ENCODE data around the gene FGF6. TPM values are rescaled to one million over a fixed set of nuclear protein-coding genes. Genes with fewer than 3 reads are reported as not detected.
"Not testable (repeated sequence)": the region's sequence is repeated elsewhere in the genome, so short reads cannot be mapped to it uniquely, and the experiment has no call there.

Gene FGF6
- total RNA-seq, 1 donor from 2014 or later: not detected

GRCh38 chr12:4416276-4416675 lies 29.3 kb downstream of the FGF6 start:
- Mint-ChIP-seq H3K27me3 (ENCODE audit: unreplicated experiment) (no peaks in the 10 kb centered on the region), H3K36me3 (ENCODE audit: unreplicated experiment) (no peaks in the 10 kb centered on the region), H3K9me3 (ENCODE audit: unreplicated experiment) (no peaks in the 10 kb centered on the region), H3K4me1 (ENCODE audit: low read depth, unreplicated experiment) (peaks cover 4% of the 10 kb centered on the region), H3K27ac (ENCODE audit: unreplicated experiment) (no peak overlapping the region), H3K4me3 (ENCODE audit: unreplicated experiment) (no peak overlapping the region)
- no peak for TF ChIP-seq CTCF (IDR thresholded peaks at IDR 0.05; ENCODE audit: partially characterized antibody, unreplicated experiment)
- DNase-seq: no peak

DNA sequence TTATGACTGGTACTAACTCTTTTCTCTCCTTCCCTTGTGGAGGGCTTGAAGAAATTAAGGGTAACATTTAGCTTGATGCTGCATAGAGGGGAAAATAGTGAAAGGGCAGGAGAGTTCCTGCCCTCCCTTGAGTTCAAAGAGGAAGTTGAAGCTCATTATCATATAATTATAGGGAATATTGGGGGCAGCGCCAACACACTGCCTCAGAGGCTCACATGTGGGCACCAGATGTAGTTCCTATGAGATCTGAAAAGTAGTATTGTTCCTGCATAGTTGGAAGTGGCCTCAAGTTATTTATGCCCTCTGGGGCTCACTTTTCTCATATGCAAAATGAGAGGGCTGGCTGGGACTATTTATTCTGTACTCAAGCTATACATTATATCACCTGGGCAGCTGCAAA lies 33.1 kb downstream of the FGF6 start:
- DNase-seq: no peak
- no peaks in the 10 kb centered on the region for H3K4me1 Mint-ChIP-seq (ENCODE audit: low read depth, unreplicated experiment)
- H3K9me3 Mint-ChIP-seq (ENCODE audit: unreplicated experiment): no peaks in the 10 kb centered on the region
- TF ChIP-seq CTCF (IDR thresholded peaks at IDR 0.05; ENCODE audit: partially characterized antibody, unreplicated experiment): no peak
- no peak overlapping the region for H3K4me3 Mint-ChIP-seq (ENCODE audit: unreplicated experiment)
- no peaks in the 10 kb centered on the region for H3K36me3 Mint-ChIP-seq (ENCODE audit: unreplicated experiment)
- H3K27ac Mint-ChIP-seq (ENCODE audit: unreplicated experiment): no peak overlapping the region
- no peaks in the 10 kb centered on the region for H3K27me3 Mint-ChIP-seq (ENCODE audit: unreplicated experiment)

GRCh38 chr12:4412056-4412455 lies 33.6 kb downstream of the FGF6 start:
- H3K27ac Mint-ChIP-seq (ENCODE audit: unreplicated experiment): no peak overlapping the region
- no peaks in the 10 kb centered on the region for H3K4me1 Mint-ChIP-seq (ENCODE audit: low read depth, unreplicated experiment)
- TF ChIP-seq CTCF (IDR thresholded peaks at IDR 0.05; ENCODE audit: partially characterized antibody, unreplicated experiment): no peak
- no peak for DNase-seq
- no peaks in the 10 kb centered on the region for H3K9me3 Mint-ChIP-seq (ENCODE audit: unreplicated experiment)
- H3K36me3 Mint-ChIP-seq (ENCODE audit: unreplicated experiment): no peaks in the 10 kb centered on the region
- H3K27me3 Mint-ChIP-seq (ENCODE audit: unreplicated experiment): no peaks in the 10 kb centered on the region
- no peak overlapping the region for H3K4me3 Mint-ChIP-seq (ENCODE audit: unreplicated experiment)

- H3K36me3 Mint-ChIP-seq (ENCODE audit: unreplicated experiment): peaks cover 11% of the 10 kb centered on the region
- H3K4me1 Mint-ChIP-seq (ENCODE audit: low read depth, unreplicated experiment): no peaks in the 10 kb centered on the region
- no peak for DNase-seq
- H3K27me3 Mint-ChIP-seq (ENCODE audit: unreplicated experiment): peaks cover 4% of the 10 kb centered on the region
- TF ChIP-seq CTCF (IDR thresholded peaks at IDR 0.05; ENCODE audit: partially characterized antibody, unreplicated experiment): no peak
- peaks cover 3% of the 10 kb centered on the region for H3K9me3 Mint-ChIP-seq (ENCODE audit: unreplicated experiment)
- H3K27ac Mint-ChIP-seq (ENCODE audit: unreplicated experiment): no peak overlapping the region
- no peak overlapping the region for H3K4me3 Mint-ChIP-seq (ENCODE audit: unreplicated experiment)
Measured at GRCh38 chr12:4407136-4407535, 38.5 kb downstream of the FGF6 start.

DNA sequence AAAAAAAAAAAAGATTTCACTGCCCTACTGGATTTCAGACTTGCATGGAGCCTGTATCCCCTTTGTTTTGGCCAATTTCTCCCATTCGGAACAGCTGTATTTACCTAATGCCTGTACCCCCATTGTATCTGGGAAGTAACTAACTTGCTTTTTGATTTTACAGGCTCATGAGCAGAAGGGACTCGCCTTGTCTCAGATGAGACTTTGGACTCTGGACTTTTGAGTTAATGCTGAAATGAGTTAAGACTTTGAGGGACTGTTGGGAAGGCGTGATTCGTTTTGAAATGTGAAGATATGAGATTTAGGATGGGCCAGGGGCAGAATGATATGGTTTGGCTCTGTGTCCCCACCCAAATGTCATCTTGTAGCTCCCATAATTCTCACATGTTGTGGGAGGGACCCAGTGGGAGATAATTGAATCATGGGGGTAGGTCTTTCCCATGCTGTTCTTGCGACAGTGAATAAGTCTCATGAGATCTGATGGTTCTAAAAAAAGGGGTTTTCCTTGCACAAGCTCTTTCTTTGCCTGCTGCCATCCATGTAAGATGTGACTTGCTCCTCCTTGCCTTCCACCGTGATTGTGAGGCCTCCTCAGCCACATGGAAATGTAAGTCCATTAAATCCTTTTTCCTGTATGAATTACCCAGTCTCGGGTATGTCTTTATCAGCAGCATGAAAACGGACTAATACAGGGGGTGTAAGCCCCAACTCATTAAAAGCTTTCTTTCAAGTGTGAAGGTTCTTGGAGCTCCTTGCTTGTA lies 40.6 kb downstream of the FGF6 start:
- not testable (repeated sequence) for H3K4me1 Mint-ChIP-seq (ENCODE audit: low read depth, unreplicated experiment); DNase-seq; H3K9me3 Mint-ChIP-seq (ENCODE audit: unreplicated experiment); H3K27ac Mint-ChIP-seq (ENCODE audit: unreplicated experiment); H3K4me3 Mint-ChIP-seq (ENCODE audit: unreplicated experiment); H3K27me3 Mint-ChIP-seq (ENCODE audit: unreplicated experiment)
- H3K36me3 Mint-ChIP-seq (ENCODE audit: unreplicated experiment): peaks cover 19% of the 10 kb centered on the region

Measured in glutamatergic neuron (in vitro differentiated cells).